PFSK-1 (cell line): ENCODE data around the gene NME3.

Experiments used
- FOXP2 ChIP-seq: optimal IDR thresholded peaks from 2 replicates; pipeline ENCODE3; 2011; ENCODE audit warnings: borderline replicate concordance, control low read depth, inconsistent platforms; ENCODE audit not compliant: insufficient read depth; ENCODE audit errors: extremely low read length, extremely low read depth
- POLR2AphosphoS5 ChIP-seq: IDR thresholded peaks from 2 replicates; pipeline ENCODE4 v1.6.1; 2012; ENCODE audit warnings: low read depth, mild to moderate bottlenecking, control low read depth, low read length, moderate library complexity
- REST ChIP-seq, 2 experiments: IDR thresholded peaks; 2 replicates each; pipeline versions ENCODE4 v1.6.1 to v1.8.0; 2011 to 2012; ENCODE audit warnings: low read depth in 2 of 2, low read length in 2 of 2, control low read depth in 1 of 2, inconsistent platforms in 1 of 2, mild to moderate bottlenecking in 1 of 2, moderate library complexity in 1 of 2; ENCODE audit not compliant: insufficient read depth in 1 of 2
- TAF1 ChIP-seq: IDR thresholded peaks from 2 replicates; pipeline ENCODE4 v1.6.1; 2012; ENCODE audit warnings: low read length, control low read depth, borderline replicate concordance; ENCODE audit not compliant: insufficient read depth

GRCh38 chr16:1768767-1769401 lies 2.5 kb downstream of the NME3 start:
- TF ChIP-seq POLR2AphosphoS5 (no peak), TAF1 (no peak), REST (IDR thresholded peaks at IDR 0.05; ENCODE audit: insufficient read depth in 1 of 2, low read depth in 2 of 2, low read length in 2 of 2) (no peak), FOXP2 (no peak)
